Daoy (cell line): ENCODE results near the gene EMID1. TPM values are rescaled to one million over a fixed set of nuclear protein-coding genes. Genes with fewer than 3 reads are reported as not detected.

Source experiments
- DNase-seq: peaks from one replicate; pipeline ENCODE4 v3.0.0-alpha.2; 2015; ENCODE audit warnings: low read depth
- total RNA-seq: library from RNA; depleted of rRNA; stranded (reverse); fragments of >200 nt; shearing (Covaris generic); gene quantifications from 2 replicates; pipeline ENCODE4 v1.2.3, GENCODE V29; 2014

Gene EMID1
- total RNA-seq, 1 experiment from 2014 or later, result 1.3 TPM

GRCh38 chr22:29259253-29259899, 53.7 kb downstream of the EMID1 start:
- no peak for DNase-seq

- DNase-seq, result no peak
Measured at GRCh38 chr22:29260031-29260560, 54.4 kb downstream of the EMID1 start.

GRCh38 chr22:29260601-29261315, 55.1 kb downstream of the EMID1 start:
- no peak for DNase-seq

GRCh38 chr22:29263791-29264276, 58.1 kb downstream of the EMID1 start:
- no peak for DNase-seq

- no peak for DNase-seq
Measured at GRCh38 chr22:29265305-29265704, 59.6 kb downstream of the EMID1 start.

- no peak for DNase-seq
Measured at GRCh38 chr22:29265929-29266328, 60.2 kb downstream of the EMID1 start.

GRCh38 chr22:29266564-29267461, 61.1 kb downstream of the EMID1 start:
- peak; percentile 48 for DNase-seq

- DNase-seq, result no peak
Measured at GRCh38 chr22:29267462-29267857, 61.8 kb downstream of the EMID1 start.

GRCh38 chr22:29267858-29268510, 62.3 kb downstream of the EMID1 start, which contains the start of the genes EWSR1 and RHBDD3:
TSS of gene EWSR1 (plus strand) at chr22:29268268. CDS start at chr22:29268337, 69 bp downstream.
TSS of gene RHBDD3 (minus strand) at chr22:29267981. CDS start at chr22:29265626, 2,355 bp downstream.
- DNase-seq, result peak; percentile 97

- DNase-seq, result peak; percentile 63
Measured at GRCh38 chr22:29268511-29269229, 63.0 kb downstream of the EMID1 start.

GRCh38 chr22:29269230-29269604, 63.5 kb downstream of the EMID1 start:
- DNase-seq, result no peak

- DNase-seq, result no peak
Measured at GRCh38 chr22:29269731-29270474, 64.2 kb downstream of the EMID1 start.

GRCh38 chr22:29270475-29271271, 65.0 kb downstream of the EMID1 start:
- no peak for DNase-seq

- no peak for DNase-seq
Measured at GRCh38 chr22:29272624-29273023, 66.9 kb downstream of the EMID1 start.

GRCh38 chr22:29275167-29275566, 69.5 kb downstream of the EMID1 start:
- DNase-seq, result no peak

GRCh38 chr22:29275819-29276565, 70.3 kb downstream of the EMID1 start:
- no peak for DNase-seq

- no peak for DNase-seq
Measured at GRCh38 chr22:29277927-29278326, 72.2 kb downstream of the EMID1 start.

- no peak for DNase-seq
Measured at GRCh38 chr22:29284196-29284595, 78.5 kb downstream of the EMID1 start.
